AG04450 (cell line): ENCODE data around the gene SASH3. TPM values are rescaled to one million over a fixed set of nuclear protein-coding genes. Genes with fewer than 3 reads are reported as not detected.

ENCODE experiments used
- CTCF ChIA-PET: fragments of 300-600, 350-600 bp; formaldehyde crosslinking; extraction: SDS; loops from one replicate; lab custom pipeline; 2022; ENCODE audit warnings: antibody characterized with exemption, inconsistent platforms; lab: Charles Lee
- POLR2A ChIA-PET: fragments of 350-600 bp; formaldehyde crosslinking; extraction: SDS; loops from one replicate; lab custom pipeline; 2021; ENCODE audit warnings: antibody characterized with exemption, inconsistent platforms; lab: Yijun Ruan, JAX
- DNase-seq: peaks from one replicate; pipeline ENCODE4 v3.0.0-alpha.2; 2011; ENCODE audit warnings: low read depth, low spot score
- H3K27ac ChIP-seq: one replicate; pipeline ENCODE4 v1.5.1; 2012; ENCODE audit warnings: low read depth, low read length, control low read depth
- H3K27me3 ChIP-seq: one replicate; pipeline ENCODE4 v1.6.0; 2012; ENCODE audit warnings: low read length; ENCODE audit not compliant: control insufficient read depth, insufficient read depth
- H3K4me3 ChIP-seq: 2 replicates; pipeline ENCODE4 v1.5.1; 2011; ENCODE audit warnings: mild to moderate bottlenecking, low read depth, low read length, control low read depth
- H3K9me3 ChIP-seq: 2 replicates; pipeline ENCODE4 v1.5.1; 2012; ENCODE audit warnings: low read length; ENCODE audit not compliant: control insufficient read depth, insufficient read depth
- CTCF ChIP-seq: IDR thresholded peaks from 2 replicates; pipeline ENCODE4 v1.5.1; 2011; ENCODE audit warnings: low read depth, low read length, control low read depth, inconsistent platforms
- polyA plus RNA-seq: library from polyadenylated mRNA; depleted of rRNA; stranded (reverse); fragments of >200 nt; gene quantifications from 2 replicates; pipeline ENCODE4 v1.2.3, GENCODE V29; 2011

The SASH3 gene
- polyA plus RNA-seq, 1 experiment = not detected

- Histone ChIP-seq H3K27ac (no peak overlapping the region), H3K27me3 (no peaks in the 10 kb centered on the region), H3K4me3 (no peak overlapping the region), H3K9me3 (no peaks in the 10 kb centered on the region)
- ChIA-PET CTCF (no interaction called here), POLR2A (no interaction called here)
- no peak for TF ChIP-seq CTCF
- no peak for DNase-seq
These were observed 17.6 kb downstream of the SASH3 start for GRCh38 chrX:129797251-129797906.

- ChIA-PET POLR2A (no interaction called here), CTCF (no interaction called here)
- Histone ChIP-seq H3K27me3 (no peaks in the 10 kb centered on the region), H3K4me3 (no peak overlapping the region), H3K27ac (no peak overlapping the region), H3K9me3 (no peaks in the 10 kb centered on the region)
- no peak for TF ChIP-seq CTCF
- DNase-seq = no peak
These were observed 18.7 kb downstream of the SASH3 start for GRCh38 chrX:129798456-129798855.

GRCh38 chrX:129798888-129799287 is 19.1 kb downstream of the SASH3 start:
- ChIA-PET CTCF (no interaction called here), POLR2A (no interaction called here)
- DNase-seq = no peak
- Histone ChIP-seq H3K4me3 (no peak overlapping the region), H3K27me3 (no peaks in the 10 kb centered on the region), H3K27ac (no peak overlapping the region), H3K9me3 (no peaks in the 10 kb centered on the region)
- TF ChIP-seq CTCF = no peak

GRCh38 chrX:129800186-129800585 is 20.4 kb downstream of the SASH3 start:
- POLR2A ChIA-PET = no interaction called here
- no peak overlapping the region for H3K27ac ChIP-seq
- H3K9me3 ChIP-seq = no peaks in the 10 kb centered on the region
- CTCF ChIA-PET = no interaction called here
- no peak for DNase-seq
- no peaks in the 10 kb centered on the region for H3K27me3 ChIP-seq
- TF ChIP-seq CTCF = no peak
- no peak overlapping the region for H3K4me3 ChIP-seq

- Histone ChIP-seq H3K9me3 (no peaks in the 10 kb centered on the region), H3K4me3 (no peak overlapping the region), H3K27ac (no peak overlapping the region), H3K27me3 (no peaks in the 10 kb centered on the region)
- ChIA-PET CTCF (interaction anchor here (0.6 kb wide), 1 partner anchor 30 kb away, joined by 3 read pairs; no protein-coding TSS in a partner anchor), POLR2A (no interaction called here)
- no peak for DNase-seq
- no peak for TF ChIP-seq CTCF
These were observed 23.1 kb downstream of the SASH3 start for GRCh38 chrX:129802863-129803262.
